GM12878 (cell line): ENCODE data around the gene DUSP7.

Experiments used
- CTCF ChIP-seq, 3 experiments: IDR thresholded peaks in 2 of 3; conservative IDR thresholded peaks in 1 of 3; 2 replicates each; pipeline ENCODE4 v1.5.1; 2011; ENCODE audit warnings: low read depth in 3 of 3, low read length in 3 of 3, mild to moderate bottlenecking in 3 of 3, control low read depth in 2 of 3, moderate library complexity in 2 of 3, inconsistent platforms in 1 of 3, mixed read lengths in 1 of 3; ENCODE audit not compliant: control insufficient read depth in 2 of 3, insufficient read depth in 1 of 3; ENCODE audit errors: extremely low read depth in 1 of 3
- E2F4 ChIP-seq: IDR thresholded peaks from 2 replicates; pipeline ENCODE4 v1.6.1; 2012; ENCODE audit warnings: low read depth, low read length, improper control_type of control experiment
- ELK1 ChIP-seq: IDR thresholded peaks from 2 replicates; pipeline ENCODE4 v1.6.1; 2012; ENCODE audit warnings: low read depth, low read length, improper control_type of control experiment
- LARP7 ChIP-seq: fragments of 450-650 bp; IDR thresholded peaks from 2 replicates; pipeline ENCODE4 v1.6.1; 2017; ENCODE audit warnings: mild to moderate bottlenecking
- POLR2A ChIP-seq: IDR thresholded peaks from 2 replicates; pipeline ENCODE4 v1.6.1; 2011; ENCODE audit warnings: low read depth, mild to moderate bottlenecking, low read length

- TF ChIP-seq POLR2A (no peak), E2F4 (no peak), CTCF (IDR thresholded peaks at IDR 0.05 in 2 of 3, conservative IDR thresholded peaks at IDR 0.05 in 1 of 3; ENCODE audit: control insufficient read depth in 2 of 3, extremely low read depth in 1 of 3, insufficient read depth in 1 of 3, low read depth in 3 of 3, low read length in 3 of 3) (no peak), ELK1 (no peak), LARP7 (no peak)
These were observed 6.1 kb upstream of the DUSP7 start for GRCh38 chr3:52062505-52062904.
